ENCODE data around the gene MEGF11. TPM values are rescaled to one million over a fixed set of nuclear protein-coding genes. Genes with fewer than 3 reads are reported as not detected.

Gene MEGF11
- total and polyA plus RNA-seq, 7 donors = 0.04 to 0.05 TPM; not detected in 5

DNA sequence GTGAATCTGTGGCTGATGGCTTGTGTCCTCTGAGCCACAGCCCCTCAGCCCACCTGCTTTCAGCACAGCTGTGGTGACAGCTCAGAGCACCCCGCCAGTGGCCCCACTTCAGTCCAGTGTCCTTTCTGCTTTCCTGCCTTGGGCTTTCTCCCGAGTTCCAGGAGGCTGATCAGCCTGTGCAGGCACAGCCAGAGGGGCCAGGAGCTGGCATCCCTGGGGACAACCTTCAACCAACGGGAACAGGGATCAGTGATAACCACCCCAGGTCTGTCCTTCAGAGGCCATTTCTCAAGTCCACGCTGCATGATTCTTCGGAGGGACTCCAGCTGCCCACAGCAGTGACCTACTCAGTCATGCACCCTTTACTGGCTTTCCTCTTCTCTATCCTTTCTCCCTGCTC, 217.6 kb downstream of the MEGF11 start:
- H3K27ac ChIP-seq = no peak overlapping the region
- H3K36me3 ChIP-seq (ENCODE audit: insufficient read depth in 1 of 2, low read depth in 1 of 2) = no peaks in the 10 kb centered on the region
- no peak for ATAC-seq
- intact Hi-C loops (cut with DNase I) = no loop called here
- H3K4me1 ChIP-seq = peaks cover 7% of the 10 kb centered on the region
- peaks cover 6% of the 10 kb centered on the region for H3K9me3 ChIP-seq
- 58 to 69% (median 66%) methylated on average over 5 of the region's 5 CpGs for WGBS, 3 donors
- no peak for DNase-seq
- H3K27me3 ChIP-seq (ENCODE audit: insufficient read depth in 3 of 3, low read length in 2 of 3) = peaks cover 0 to 11% (median 8%) of the 10 kb centered on the region in 3 donors
- no peak overlapping the region for H3K4me3 ChIP-seq
- TF ChIP-seq, protein P1, sequence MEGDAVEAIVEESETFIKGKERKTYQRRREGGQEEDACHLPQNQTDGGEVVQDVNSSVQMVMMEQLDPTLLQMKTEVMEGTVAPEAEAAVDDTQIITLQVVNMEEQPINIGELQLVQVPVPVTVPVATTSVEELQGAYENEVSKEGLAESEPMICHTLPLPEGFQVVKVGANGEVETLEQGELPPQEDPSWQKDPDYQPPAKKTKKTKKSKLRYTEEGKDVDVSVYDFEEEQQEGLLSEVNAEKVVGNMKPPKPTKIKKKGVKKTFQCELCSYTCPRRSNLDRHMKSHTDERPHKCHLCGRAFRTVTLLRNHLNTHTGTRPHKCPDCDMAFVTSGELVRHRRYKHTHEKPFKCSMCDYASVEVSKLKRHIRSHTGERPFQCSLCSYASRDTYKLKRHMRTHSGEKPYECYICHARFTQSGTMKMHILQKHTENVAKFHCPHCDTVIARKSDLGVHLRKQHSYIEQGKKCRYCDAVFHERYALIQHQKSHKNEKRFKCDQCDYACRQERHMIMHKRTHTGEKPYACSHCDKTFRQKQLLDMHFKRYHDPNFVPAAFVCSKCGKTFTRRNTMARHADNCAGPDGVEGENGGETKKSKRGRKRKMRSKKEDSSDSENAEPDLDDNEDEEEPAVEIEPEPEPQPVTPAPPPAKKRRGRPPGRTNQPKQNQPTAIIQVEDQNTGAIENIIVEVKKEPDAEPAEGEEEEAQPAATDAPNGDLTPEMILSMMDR (IDR thresholded peaks at IDR 0.05) = no peak

DNA sequence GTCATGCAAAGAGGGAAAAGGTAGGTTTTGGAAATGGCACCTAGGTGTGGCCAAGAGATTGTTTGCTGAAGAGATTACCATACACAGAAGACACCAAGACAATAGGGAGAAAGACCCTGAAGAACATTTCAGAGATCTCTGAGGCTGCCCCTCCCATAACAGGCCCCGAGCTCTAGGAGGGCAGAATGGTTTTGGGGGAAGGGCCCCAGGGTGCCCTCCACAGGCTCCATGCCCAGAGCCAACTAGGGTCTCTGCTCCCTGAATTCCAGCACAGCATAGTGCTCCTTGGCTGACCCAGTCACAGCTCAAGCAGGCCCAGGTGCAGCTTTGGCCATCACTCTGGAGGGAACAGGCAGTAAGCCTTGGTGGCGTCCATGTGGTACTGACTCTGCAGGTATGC, 220.4 kb downstream of the MEGF11 start:
- peaks cover 0 to 11% (median 5%) of the 10 kb centered on the region in 3 donors for H3K27me3 ChIP-seq (ENCODE audit: insufficient read depth in 3 of 3, low read length in 2 of 3)
- 90 to 92% (median 92%) methylated on average over 2 of the region's 2 CpGs for WGBS, 3 donors
- intact Hi-C loops (cut with DNase I) = no loop called here
- TF ChIP-seq, protein P1 (IDR thresholded peaks at IDR 0.05) = no peak
- H3K4me1 ChIP-seq = no peaks in the 10 kb centered on the region
- H3K27ac ChIP-seq = no peak overlapping the region
- no peak for ATAC-seq
- no peak overlapping the region for H3K4me3 ChIP-seq
- no peak for DNase-seq
- no peaks in the 10 kb centered on the region for H3K36me3 ChIP-seq (ENCODE audit: insufficient read depth in 1 of 2, low read depth in 1 of 2)
- H3K9me3 ChIP-seq = peaks cover 6% of the 10 kb centered on the region

DNA sequence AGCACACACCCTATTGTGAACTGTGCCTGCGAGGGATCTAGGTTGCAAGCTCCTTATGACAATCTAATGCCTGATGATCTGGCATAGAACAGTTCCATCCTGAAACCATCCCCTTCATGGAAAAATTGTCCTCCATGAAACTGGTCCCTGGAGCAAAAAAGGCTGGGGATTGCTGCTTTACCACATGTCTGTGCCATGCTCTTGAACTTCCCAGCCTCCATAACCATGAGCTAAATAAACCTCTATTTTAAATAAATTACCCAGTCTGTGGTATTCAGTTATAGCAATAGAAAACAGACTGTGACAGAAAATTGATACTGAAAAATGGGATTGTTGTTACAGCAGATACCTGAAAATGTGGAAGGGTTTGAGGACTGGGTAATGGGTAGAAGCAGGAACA, 221.5 kb downstream of the MEGF11 start:
- intact Hi-C loops (cut with DNase I) = no loop called here
- Histone ChIP-seq H3K4me3 (no peak overlapping the region), H3K27ac (no peak overlapping the region), H3K36me3 (ENCODE audit: insufficient read depth in 1 of 2, low read depth in 1 of 2) (no peaks in the 10 kb centered on the region), H3K4me1 (no peaks in the 10 kb centered on the region), H3K9me3 (peaks cover 6% of the 10 kb centered on the region), H3K27me3 (ENCODE audit: insufficient read depth in 3 of 3, low read length in 2 of 3) (peaks cover 0 to 6% (median 5%) of the 10 kb centered on the region in 3 donors)
- WGBS, 3 donors = 82 to 96% (median 93%) methylated on average over 1 of the region's 1 CpG
- ATAC-seq (no peak), DNase-seq (no peak)
- TF ChIP-seq, protein P1 (IDR thresholded peaks at IDR 0.05) = no peak

DNA sequence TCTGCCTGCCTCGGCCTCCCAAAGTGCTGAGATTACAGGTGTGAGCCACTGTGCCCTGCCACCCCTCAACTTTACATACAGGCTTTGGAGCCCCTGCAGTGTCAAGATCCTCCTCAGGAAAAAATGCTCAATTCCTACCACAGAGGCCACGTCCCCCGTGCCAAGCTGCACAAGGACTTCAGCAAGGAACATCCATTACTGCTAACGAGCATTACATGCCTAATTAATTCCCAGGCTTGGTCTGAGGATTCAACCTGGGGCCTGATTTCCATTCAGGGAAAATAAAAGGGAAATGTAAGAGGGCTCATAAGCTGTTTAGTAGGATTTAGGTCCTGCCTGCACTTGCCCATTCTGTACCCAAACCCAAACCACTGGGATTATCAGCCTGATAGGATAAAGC, 222.9 kb downstream of the MEGF11 start:
- peaks cover 0 to 3% (median 0%) of the 10 kb centered on the region in 3 donors for H3K27me3 ChIP-seq (ENCODE audit: insufficient read depth in 3 of 3, low read length in 2 of 3)
- no peak overlapping the region for H3K4me3 ChIP-seq
- DNase-seq = no peak
- no peak overlapping the region for H3K27ac ChIP-seq
- intact Hi-C loops (cut with DNase I) = no loop called here
- no peaks in the 10 kb centered on the region for H3K4me1 ChIP-seq
- TF ChIP-seq, protein P1 (IDR thresholded peaks at IDR 0.05) = no peak
- WGBS, 3 donors = 78 to 87% (median 80%) methylated on average over 4 of the region's 4 CpGs
- ATAC-seq = no peak
- H3K9me3 ChIP-seq = peaks cover 6% of the 10 kb centered on the region
- no peaks in the 10 kb centered on the region for H3K36me3 ChIP-seq (ENCODE audit: insufficient read depth in 1 of 2, low read depth in 1 of 2)

DNA sequence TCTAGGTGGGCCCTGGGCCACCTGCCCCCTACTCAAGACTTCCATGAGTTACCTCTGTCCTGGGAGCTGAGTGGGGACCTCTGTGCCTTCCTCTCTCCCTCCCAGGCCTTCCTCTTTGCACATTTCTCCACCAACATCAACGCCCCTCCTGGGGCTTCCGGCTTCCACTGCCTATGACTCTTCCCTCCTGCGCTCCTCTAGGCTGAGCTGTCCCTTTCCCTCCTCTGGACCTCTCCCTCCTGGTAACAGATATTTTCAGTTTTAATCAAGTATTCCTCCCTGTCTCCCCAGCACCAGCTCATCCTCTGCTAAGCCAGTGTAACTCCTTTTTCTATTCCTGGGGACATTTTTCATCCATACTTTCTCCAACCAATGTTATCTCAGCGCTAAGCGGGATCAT, 223.9 kb downstream of the MEGF11 start:
- no peak overlapping the region for H3K27ac ChIP-seq
- no peaks in the 10 kb centered on the region for H3K27me3 ChIP-seq (ENCODE audit: insufficient read depth in 3 of 3, low read length in 2 of 3)
- no peaks in the 10 kb centered on the region for H3K36me3 ChIP-seq (ENCODE audit: insufficient read depth in 1 of 2, low read depth in 1 of 2)
- no peak for DNase-seq
- WGBS, 3 donors = 87 to 88% (median 88%) methylated on average over 5 of the region's 5 CpGs
- ATAC-seq = no peak
- intact Hi-C loops (cut with DNase I) = no loop called here
- peaks cover 6% of the 10 kb centered on the region for H3K9me3 ChIP-seq
- H3K4me3 ChIP-seq = no peak overlapping the region
- no peaks in the 10 kb centered on the region for H3K4me1 ChIP-seq
- TF ChIP-seq, protein P1 (IDR thresholded peaks at IDR 0.05) = no peak
